Mesendoderm (in vitro differentiated cells): Measurements from ENCODE around the gene CENPN. TPM values are rescaled to one million over a fixed set of nuclear protein-coding genes. Genes with fewer than 3 reads are reported as not detected.

Source experiments
- small RNA-seq: library from polyadenylated mRNA; stranded (forward); fragments of <200 nt; extraction: miRNeasy Mini kit (QIAGEN cat#:217004); gene quantifications from one replicate; pipeline ENCODE3, GENCODE V24; 2013; ENCODE audit not compliant: insufficient read depth

Gene CENPN

Small RNA genes within 50 kb of the gene (small RNA-seq; reads per million reads assigned to genes)
- gene AC092718.3: not detected
